CD4-positive, alpha-beta T cell treated with Interleukin-15 for 4 hours (primary cell): ENCODE data around the gene DCDC2.
"Not testable (repeated sequence)": the region's sequence is repeated elsewhere in the genome, so short reads cannot be mapped to it uniquely, and the experiment has no call there.

Experiments
- DNase-seq: peaks from one replicate; pipeline ENCODE4 v3.0.0-alpha.2; 2020; ENCODE audit warnings: low spot score

The DCDC2 gene

DNA sequence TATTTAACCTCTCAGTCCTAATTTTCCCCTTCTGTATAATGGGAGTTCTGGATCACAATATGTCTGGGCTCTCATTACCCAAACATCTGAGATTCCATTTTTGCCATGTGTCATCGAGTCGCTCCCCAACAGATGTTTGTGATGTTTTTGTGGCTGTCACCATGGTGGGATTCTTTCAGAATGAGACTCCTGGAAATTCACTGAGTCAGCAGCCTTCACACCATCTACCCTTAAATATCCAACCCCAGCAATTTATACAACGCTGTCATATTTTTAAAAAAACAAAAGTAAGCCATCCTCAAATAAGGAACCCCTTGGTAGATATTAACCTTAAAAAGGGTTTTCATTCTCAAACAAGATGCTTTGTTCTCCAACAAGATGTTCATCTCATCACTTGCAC is 211.0 kb downstream of the DCDC2 start:
- DNase-seq: no peak

DNA sequence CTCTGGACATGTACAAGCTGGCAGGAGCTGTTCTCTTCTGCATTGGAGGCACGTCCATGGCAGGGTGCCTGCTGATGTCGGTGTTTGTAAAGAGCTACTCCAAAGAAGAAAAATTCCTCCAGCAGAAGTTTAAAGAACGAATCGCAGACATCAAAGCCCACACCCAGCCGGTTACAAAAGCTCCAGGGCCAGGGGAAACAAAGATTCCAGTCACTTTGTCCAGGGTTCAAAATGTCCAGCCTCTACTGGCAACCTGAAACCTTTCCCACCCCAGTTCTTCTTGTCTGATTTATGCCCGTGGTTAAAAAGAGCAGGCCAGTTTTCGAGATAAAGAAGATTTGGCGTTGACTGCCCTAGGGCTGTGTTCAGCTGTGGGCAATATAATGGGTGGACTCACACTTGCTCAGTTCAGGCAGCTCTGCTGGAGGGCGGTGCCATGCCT is 212.1 kb downstream of the DCDC2 start:
- no peak for DNase-seq

DNA sequence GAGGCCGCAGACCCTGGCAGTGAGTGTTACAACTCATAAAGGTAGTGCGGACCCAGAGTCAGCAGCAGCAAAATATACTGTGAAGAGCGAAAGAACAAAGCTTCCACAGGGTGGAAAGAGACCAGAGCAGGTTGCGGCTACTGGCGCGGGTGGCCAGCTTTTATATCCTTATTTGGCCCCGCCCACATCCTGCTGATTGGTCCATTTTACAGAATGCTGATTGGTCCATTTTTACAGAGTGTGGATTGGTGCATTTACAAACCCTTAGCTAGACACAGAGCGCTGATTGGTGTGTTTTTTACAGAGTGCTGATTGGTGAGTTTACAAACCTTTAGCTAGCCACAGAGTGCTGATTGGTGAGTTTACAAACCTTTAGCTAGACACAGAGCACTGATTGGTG is 215.1 kb downstream of the DCDC2 start:
- DNase-seq: not testable (repeated sequence)

DNA sequence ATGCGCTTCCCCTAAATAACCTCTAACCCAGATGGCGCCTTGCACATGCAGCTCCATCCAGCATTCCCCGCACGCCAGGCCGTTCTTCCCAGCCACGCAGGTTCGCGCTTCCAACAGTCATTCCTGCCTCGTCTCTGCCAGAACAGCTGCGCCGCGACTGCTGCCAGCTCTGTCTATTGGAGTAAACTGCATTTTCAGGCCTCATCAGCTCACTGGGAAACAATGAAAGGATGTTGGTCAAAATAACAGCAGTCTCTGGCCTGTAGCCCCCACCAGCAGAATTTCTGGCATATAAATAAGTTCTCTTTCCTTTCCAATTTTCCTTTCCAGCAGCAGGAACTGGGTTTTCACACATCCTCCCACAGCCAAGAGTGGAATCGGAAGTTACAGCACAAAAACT is 217.3 kb downstream of the DCDC2 start:
- DNase-seq: no peak

DNA sequence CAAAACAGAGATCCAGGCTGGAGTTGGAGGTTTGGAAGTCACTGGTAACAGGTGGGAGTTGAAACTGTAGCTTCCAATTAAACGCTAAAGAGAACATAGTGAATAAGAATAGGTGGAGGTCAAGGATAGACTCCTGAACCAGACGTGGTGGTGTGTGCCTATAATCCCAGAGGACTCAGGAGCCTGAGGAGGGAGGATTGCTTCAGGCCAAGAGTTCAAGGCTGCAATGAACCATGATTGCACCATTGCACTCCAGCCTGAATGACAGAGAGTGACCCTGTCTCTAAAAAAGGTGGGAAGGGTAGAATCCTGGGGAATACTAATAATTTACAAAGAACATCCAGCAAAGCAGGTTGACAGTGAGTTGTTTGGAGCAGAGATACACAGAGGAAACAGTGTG is 218.2 kb downstream of the DCDC2 start:
- no peak for DNase-seq

DNA sequence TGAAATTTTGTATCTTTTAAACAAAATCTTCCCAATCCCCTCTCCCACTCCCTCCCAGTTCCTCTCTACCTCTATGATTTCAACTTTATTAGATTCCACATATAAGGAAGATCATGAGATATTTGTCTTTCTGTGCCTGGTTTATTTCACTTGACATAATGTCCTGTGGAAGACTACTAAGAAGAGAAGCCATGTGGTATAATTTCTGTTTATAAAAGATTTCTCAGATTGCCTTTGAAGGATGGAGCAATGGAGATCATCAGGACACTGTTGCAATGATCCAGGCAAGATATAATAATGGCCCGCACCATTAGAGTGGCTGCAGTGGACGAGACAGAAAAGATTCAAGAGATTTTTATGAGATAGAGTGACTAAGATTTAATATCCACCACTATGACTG is 218.8 kb downstream of the DCDC2 start:
- no peak for DNase-seq

DNA sequence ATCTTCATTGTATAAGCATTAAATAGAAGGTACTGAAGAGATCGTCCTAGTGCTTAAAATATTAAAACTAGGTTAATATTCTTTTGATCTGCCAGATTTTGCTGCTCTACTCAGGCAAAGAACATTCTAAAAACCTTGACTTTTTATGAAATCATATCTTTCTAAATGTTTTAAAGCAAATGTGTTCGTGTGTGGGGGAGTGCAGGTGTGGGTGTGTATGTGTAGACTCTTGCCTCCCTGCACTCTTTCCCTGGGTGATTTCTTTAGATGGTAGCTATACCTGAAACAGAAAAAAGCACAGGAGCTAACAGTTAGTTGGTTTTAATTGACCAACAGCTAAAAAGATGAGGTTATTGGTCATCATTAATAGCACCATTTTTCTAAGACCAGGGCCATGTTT is 226.1 kb downstream of the DCDC2 start:
- DNase-seq: no peak

DNA sequence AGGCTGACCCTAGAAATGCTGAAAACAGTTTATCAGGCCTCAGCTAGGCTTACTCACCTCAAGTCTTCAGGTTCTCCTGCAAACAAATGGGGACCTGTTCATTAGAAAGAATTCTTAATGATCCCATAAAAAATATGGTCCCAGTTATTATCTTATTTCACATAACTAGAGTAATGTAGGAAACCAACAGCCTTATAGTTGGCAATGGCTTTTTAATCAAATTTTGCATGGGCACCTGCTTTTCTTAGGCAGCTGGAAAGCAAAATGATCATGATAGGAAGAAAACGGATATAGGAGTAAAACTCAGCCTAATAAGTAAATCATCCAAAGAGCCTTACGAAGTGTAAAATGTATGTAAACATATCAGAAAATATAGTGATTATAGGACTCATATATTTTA is 230.5 kb downstream of the DCDC2 start:
- DNase-seq: no peak

DNA sequence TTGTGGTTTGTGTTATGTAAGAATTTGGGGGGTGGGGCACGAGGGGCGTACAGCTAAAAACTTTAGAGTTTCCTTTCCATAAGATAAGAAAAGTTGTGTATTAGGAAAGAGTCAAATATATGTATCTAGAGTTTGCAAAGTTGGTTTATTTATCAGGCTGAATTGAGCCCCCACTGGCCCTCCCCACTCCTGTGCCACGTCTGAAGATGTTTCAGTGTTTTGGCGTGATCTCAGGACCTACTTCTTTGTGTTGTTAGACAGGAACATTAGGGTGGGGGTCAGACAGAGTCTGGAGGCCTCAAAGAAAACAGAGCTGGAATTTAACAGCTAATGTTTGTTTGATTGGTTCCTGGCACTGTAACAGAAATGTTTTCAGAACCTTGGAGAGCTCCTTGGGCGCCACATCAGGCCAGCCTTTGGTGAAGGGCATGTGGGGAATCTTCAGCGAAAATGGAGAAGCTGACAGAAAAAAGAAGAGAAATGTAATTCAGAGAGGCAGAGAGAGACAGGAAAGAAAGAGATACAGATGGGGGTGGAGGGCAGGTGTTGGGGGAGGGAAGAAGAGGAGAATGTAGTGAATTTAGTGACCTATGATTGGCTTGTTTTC is 231.2 kb downstream of the DCDC2 start:
- DNase-seq: peak; percentile 1

DNA sequence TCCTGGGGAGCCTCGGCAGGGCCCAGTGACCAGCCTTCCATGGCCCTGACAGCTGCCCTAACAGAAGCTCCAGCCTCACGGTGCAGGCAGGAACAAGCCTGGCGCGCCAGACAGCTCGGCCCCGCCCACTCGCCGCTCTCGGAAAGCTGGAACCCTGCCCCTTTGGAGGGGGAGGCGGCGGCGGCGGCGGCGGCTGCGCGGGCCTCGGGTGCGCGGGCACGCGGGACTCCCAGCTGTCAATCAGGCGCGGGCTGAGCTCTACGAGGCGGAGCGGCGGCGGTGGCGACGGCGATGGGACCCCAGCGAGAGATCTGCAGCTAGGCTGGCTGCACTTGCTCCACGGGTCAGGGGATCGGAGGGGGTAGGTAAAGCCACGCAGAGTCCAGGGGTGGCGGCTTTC is 231.9 kb downstream of the DCDC2 start, which contains the start of gene NRSN1:
NRSN1 (plus strand) TSS at position 236 of the 400 bp plus-strand sequence. CDS start 8,113 bp downstream, outside the sequence.
- no peak for DNase-seq

DNA sequence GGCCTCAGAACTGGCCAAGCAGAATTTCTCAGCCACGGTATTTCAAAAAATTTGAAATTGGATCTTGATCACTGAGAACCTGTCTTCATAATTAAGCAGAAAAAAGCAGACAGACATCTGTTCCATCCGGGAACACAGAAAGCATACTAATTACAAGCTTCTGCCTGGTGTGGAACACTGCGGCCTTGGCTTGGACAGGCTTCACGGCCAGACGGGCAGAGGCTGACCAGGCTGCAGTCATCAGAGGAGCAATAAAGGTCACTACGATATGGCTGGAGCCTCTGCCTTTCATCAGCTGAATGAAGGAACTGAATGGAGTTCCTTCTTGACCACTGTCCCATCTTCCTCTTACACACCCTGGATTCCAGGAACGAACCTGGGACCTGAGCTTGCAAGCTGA is 235.7 kb downstream of the DCDC2 start:
- no peak for DNase-seq
